ENCODE data around the gene LRRC47. TPM values are rescaled to one million over a fixed set of nuclear protein-coding genes. Genes with fewer than 3 reads are reported as not detected.

LRRC47 gene
- total and polyA plus RNA-seq, 11 donors = 18.4 to 85.7 (median 60.2) TPM

- no peak overlapping the region for H3K27ac ChIP-seq
- WGBS, 4 donors = 83 to 88% (median 87%) methylated on average over 16 to 17 of the region's 17 CpGs
- H3K4me3 ChIP-seq = no peak overlapping the region
- H3K4me1 ChIP-seq = no peaks in the 10 kb centered on the region
- no peak for ATAC-seq
- no peak for DNase-seq
- intact Hi-C loops (cut with DNase I) = no loop called here
- peaks cover 0 to 8% (median 0%) of the 10 kb centered on the region in 12 donors for H3K9me3 ChIP-seq
- peaks cover 0 to 43% (median 4%) of the 10 kb centered on the region in 9 donors for H3K27me3 ChIP-seq
- TF ChIP-seq POLR2A (IDR thresholded peaks at IDR 0.05) = no peak
- TF ChIP-seq, protein P1, sequence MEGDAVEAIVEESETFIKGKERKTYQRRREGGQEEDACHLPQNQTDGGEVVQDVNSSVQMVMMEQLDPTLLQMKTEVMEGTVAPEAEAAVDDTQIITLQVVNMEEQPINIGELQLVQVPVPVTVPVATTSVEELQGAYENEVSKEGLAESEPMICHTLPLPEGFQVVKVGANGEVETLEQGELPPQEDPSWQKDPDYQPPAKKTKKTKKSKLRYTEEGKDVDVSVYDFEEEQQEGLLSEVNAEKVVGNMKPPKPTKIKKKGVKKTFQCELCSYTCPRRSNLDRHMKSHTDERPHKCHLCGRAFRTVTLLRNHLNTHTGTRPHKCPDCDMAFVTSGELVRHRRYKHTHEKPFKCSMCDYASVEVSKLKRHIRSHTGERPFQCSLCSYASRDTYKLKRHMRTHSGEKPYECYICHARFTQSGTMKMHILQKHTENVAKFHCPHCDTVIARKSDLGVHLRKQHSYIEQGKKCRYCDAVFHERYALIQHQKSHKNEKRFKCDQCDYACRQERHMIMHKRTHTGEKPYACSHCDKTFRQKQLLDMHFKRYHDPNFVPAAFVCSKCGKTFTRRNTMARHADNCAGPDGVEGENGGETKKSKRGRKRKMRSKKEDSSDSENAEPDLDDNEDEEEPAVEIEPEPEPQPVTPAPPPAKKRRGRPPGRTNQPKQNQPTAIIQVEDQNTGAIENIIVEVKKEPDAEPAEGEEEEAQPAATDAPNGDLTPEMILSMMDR (IDR thresholded peaks at IDR 0.05) = no peak
- H3K36me3 ChIP-seq = no peaks in the 10 kb centered on the region
Measured at GRCh38 chr1:3761296-3762010, 34.8 kb downstream of the LRRC47 start.

- Histone ChIP-seq H3K27ac (no peak overlapping the region), H3K9me3 (peaks cover 0 to 8% (median 0%) of the 10 kb centered on the region in 12 donors), H3K36me3 (no peaks in the 10 kb centered on the region), H3K4me1 (no peaks in the 10 kb centered on the region), H3K4me3 (no peak overlapping the region), H3K27me3 (peaks cover 0 to 59% (median 5%) of the 10 kb centered on the region in 9 donors)
- 46 to 58% (median 51%) methylated on average over 6 of the region's 6 CpGs for WGBS, 4 donors
- ATAC-seq (no peak), DNase-seq (no peak)
- TF ChIP-seq POLR2A (IDR thresholded peaks at IDR 0.05) = no peak
- TF ChIP-seq, protein P1 (IDR thresholded peaks at IDR 0.05) = no peak
- intact Hi-C loops (cut with DNase I) = no loop called here
Measured at GRCh38 chr1:3759796-3760195, 36.5 kb downstream of the LRRC47 start.

DNA sequence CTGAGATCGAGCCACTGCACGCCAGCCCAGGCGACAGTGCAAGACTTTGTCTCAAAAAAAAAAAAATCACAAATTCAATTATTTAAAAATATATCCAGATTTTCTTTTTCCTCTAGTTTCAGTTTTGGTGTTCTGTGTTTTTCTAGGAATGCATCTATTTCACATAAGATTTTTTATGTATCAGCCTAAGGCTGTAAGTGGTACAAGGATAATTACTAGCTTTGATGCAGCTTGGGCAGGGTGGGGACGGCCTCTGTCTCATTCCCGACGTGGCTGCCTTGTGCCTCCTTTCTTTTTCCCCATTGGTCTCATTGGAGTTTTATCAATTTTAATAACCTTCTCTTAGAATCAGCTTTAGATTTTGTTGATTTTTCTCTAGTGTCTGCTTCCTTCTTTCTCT lies 37.1 kb downstream of the LRRC47 start:
- ATAC-seq (no peak), DNase-seq (no peak)
- intact Hi-C loops (cut with DNase I) = no loop called here
- H3K27ac ChIP-seq = no peak overlapping the region
- H3K36me3 ChIP-seq = no peaks in the 10 kb centered on the region
- H3K27me3 ChIP-seq = peaks cover 0 to 66% (median 5%) of the 10 kb centered on the region in 9 donors
- 85 to 87% (median 86%) methylated on average over 6 of the region's 6 CpGs for WGBS, 4 donors
- no peaks in the 10 kb centered on the region for H3K4me1 ChIP-seq
- TF ChIP-seq POLR2A (IDR thresholded peaks at IDR 0.05) = no peak
- TF ChIP-seq, protein P1 (IDR thresholded peaks at IDR 0.05) = no peak
- H3K4me3 ChIP-seq = no peak overlapping the region
- H3K9me3 ChIP-seq = peaks cover 0 to 8% (median 0%) of the 10 kb centered on the region in 12 donors

- intact Hi-C loops (cut with DNase I) = no loop called here
- ATAC-seq = no peak
Measured at GRCh38 chr1:3756394-3756793, 39.9 kb downstream of the LRRC47 start.

More at GRCh38 chr1:3756394-3756793, 39.9 kb downstream of the LRRC47 start:
- no peak for TF ChIP-seq POLR2A (IDR thresholded peaks at IDR 0.05)
- TF ChIP-seq, protein P1 (IDR thresholded peaks at IDR 0.05) = no peak
- Histone ChIP-seq H3K9me3 (peaks cover 0 to 8% (median 0%) of the 10 kb centered on the region in 12 donors), H3K27me3 (peaks cover 0 to 60% (median 4%) of the 10 kb centered on the region in 9 donors), H3K4me3 (no peak overlapping the region), H3K4me1 (no peaks in the 10 kb centered on the region), H3K27ac (no peak overlapping the region), H3K36me3 (no peaks in the 10 kb centered on the region)
- 72 to 80% (median 75%) methylated on average over 21 of the region's 21 CpGs for WGBS, 4 donors
- DNase-seq = no peak
